GM19438 (cell line): ENCODE measurements around the gene OPRM1.

Experiments
- ATAC-seq: cut with Tn5 transposase; IDR thresholded peaks from one replicate; pipeline ENCODE4 v1.9.1; 2021; ENCODE audit warnings: low read depth; ENCODE audit not compliant: unreplicated experiment

OPRM1 gene

DNA sequence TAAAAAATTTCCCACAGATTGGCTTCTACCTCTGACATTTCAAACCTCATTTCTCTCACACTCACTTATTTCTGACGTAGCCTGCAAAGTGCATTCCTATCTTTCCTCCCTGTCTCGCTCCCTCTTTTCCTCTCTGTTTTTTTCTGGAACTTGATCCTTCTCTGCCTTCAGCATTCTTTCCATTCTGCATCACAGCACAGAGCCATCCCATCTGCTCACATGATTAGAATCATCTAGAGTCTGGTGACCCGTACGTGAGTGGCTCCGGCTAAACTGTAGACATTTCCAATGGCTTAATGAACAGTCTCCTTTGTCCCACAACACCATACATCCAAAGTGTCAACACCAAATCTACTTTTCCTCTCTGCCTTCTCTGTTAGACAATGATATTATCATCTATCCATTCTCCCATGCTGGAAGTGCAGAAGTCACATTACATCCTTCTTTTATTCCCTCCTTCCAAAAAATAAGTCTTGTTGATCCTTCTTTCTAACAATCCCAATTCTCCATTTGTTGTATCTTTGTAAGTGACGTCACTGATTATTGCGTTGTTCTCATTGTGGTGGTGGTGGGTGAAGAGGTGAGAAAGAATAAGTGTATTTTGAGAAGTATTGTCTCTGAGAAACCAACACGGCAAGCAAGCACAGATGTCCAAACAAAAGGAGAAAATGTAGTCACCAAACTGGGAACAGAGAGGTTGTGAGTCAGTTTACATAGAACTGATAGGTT, 41.6 kb downstream of the OPRM1 start:
- ATAC-seq: no peak

DNA sequence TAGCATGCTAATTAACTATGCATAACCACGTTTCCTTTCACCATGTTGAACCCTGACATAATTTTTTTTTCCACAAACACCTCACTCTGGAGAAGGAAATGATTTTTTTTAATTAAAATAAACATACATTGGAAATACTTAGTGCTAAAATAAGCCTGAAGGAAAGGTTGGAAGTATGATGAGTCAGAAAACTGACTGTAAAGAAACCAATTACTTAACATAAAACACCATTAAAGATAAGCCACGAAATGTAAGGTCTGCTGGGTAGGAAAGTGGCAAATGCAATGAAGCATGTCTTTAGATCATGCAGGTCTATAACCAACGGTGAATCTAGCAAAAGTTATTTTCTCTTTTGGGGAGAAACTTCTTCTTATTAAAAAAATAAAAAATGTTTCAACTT, 47.5 kb downstream of the OPRM1 start:
- ATAC-seq: no peak

DNA sequence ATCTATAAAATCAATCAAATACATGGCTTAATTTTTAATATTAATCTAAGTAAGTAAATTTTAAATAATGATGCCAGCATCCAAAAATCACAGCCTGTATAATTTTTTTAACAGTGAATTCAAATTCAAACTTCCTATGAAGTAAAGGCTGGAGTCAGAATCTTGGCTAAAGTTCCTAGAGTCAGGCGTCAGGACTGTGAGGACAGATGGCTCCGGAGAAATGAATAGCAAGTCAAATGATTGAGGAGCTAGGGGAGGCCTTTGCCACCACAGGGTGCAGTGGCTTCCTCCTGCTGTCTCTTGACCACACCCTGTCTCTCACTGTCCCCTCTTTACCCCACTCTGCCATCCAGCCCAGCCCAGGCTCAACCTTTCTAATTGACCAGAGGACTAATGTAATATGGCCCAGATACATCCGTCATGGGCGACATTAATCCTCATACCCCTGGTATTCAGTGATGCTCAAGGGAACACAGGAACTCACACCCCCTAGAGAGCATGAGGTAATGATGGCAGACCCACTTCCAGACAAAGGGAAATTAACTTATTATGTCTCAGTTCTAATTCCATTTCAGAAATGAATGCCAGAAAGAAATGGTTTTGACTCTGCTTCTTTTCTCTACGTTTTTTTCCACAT, 53.4 kb downstream of the OPRM1 start:
- ATAC-seq: no peak

DNA sequence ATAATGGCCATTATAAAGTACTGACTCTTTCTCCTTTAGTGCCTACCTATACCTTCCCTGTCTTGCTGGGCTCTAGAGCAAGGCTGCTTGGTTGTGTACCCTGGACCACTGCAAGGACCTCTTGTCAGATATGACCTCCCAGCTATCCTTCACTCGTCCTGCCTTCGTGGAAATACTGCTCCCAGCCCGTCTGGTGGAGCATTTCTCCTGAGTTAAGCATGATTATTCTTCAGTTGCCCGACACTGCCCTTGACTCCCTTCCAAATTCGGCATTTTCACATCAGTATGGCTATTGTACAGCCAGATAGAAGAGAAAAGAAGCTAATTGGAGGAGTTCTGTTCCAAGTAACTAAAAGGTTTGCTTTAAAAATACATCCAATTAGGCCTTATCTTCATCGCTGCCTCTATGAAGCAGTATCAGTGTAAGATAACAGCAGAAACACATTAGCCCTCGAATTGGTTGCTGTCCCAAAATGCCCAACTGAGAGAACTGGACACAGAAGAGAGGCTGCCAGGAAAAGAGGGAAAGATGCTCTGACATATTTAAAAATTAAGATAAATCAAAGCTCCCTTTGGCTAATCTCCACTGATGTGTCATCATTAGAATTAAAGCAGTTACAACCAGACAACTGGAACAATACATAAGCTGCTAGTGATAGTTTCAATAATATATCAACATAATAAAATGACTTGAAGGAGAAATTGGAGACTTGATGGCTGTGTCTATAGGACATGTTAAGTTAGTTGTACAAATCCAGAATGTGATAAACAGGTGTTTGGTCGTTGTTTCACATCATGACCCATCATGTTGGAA, 54.4 kb downstream of the OPRM1 start:
- ATAC-seq: no peak

DNA sequence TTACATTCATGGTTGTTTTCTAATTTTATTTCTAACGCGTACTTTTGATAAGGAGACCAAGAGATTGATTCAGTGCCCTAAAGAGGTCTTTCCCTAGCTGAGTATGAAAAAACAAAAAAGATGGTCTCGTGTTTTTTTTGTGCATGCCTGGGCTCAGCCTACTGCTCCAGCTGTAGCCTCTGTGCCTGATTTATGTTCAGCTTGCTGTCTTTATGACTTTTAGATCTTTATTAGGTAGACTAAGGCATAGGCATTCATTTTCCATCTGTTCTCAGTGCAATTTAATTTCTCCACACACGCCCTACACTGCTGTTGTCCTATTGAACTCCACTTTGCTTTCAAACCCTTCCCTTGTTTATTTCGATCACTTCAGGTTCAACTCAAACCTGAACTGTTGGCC, 56.5 kb downstream of the OPRM1 start:
- no peak for ATAC-seq

DNA sequence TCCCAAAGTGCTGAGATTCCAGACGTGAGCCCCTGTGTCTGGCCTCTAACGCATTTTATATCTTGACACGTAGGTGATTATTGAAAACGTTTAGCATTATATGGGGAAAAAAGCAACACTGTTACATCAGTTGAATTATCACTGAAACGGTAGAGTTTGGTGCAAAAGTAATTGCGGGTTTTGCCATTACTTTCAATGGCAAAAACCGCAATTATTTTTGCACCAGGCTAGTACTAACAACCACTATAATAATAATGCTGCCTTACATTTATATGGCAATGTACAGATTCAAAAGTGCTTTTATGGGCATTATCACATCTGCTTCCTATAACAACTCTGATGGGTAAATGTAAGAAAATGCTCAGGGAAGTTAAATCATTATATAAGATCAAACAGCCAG, 57.3 kb downstream of the OPRM1 start:
- no peak for ATAC-seq

DNA sequence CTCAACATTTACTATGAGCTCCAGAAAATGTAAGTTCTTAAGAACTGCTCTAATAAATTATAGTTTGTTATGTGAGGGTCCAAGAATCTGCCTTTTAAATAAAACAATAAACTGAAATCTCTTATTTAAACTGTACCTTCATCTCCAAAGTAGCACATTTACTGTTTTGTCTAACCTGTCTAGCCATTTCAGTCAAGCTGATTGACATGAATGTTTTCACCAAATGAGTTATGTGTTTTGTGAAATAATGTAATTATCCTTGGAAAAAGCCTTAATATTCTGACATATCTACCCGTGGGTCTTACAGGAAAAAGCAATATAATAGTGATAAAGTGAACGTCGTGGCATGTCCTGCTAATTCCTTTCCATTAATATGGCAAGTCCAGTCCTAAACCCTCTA, 57.8 kb downstream of the OPRM1 start:
- no peak for ATAC-seq

DNA sequence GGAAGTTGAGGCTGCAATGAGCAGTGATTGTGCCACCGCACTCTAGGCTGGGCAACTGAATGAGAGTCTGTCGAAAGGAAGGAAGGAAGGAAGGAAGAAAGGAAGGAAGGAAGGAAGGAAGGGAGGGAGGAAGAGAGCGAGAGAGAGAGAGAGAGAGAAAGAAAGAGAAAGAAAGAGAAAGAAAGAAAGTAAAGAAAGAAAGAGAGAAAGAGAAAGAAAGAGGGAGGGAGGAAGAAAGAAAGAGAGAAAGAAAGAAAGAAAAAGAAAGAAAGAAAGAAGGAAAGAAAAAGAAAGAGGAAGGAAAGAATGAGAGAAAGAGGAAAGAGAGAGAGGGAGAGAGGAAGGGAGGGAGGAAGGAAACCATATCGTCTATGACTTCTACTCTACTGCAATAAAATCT, 60.2 kb downstream of the OPRM1 start:
- no peak for ATAC-seq

DNA sequence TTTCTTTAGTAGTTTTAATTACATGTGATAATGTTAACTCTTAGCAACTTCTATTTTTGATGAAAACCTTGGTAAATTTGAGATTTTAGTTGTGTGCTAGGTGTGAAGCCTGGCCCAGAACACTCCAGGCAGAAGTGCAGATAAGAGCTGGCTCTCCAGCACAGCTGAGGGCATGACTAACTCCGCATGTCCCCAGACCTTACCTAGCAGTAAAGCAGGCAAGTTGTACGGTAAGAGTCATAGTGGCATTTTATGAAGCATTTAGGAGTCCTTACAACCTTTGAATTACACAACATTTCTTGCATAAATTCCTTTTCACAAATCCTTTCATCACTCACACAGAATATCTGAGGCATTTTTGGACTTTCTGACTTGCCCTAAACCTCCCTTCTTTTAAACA, 67.2 kb downstream of the OPRM1 start:
- ATAC-seq: no peak

DNA sequence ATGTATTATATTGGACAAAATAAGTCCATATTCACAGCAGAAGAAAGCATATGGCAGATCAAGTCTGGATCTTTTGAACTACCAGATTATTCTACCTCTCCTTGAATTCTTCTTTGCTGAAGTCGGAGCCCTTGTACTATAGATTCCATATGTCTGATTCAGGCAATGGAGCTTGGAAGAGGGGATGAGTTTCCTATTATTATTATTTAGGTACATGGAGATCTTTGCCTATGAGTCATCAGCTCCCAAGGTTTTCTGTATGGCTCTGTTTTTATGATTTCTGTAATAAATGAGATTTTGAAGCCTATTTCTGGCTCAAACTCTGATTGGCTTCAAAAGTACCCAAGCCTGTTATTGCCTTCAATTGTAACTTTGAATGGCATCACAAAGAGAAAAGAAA, 72.0 kb downstream of the OPRM1 start:
- no peak for ATAC-seq

DNA sequence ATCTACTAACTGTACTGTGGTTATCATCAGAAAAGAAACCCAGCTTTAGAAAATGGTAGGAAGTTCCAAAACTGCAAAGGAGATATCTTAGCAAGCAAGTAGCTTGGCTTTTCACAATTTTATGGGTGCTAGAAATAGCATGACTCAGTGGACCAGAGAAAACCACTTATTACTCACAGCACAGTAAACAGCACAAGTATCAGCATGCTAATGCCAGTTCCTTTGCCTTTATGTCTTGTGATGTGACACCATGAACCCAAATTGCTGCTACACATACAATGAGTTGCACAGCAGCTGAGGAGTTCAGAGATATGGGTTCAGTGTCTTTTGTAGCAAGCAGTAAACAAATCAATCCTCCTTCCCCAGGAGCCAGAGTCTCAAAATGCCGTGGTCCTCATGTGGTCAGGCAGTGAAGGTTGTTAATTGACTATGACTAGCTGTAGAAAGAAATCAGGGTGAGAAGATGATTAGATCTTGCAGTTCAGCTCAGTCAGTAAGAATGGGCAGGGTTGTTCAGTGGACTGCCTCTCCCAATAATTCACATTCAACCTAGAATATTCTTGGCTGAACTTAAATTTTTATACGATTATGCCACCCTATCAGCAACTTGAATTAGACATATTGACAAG, 73.3 kb downstream of the OPRM1 start:
- ATAC-seq: no peak

DNA sequence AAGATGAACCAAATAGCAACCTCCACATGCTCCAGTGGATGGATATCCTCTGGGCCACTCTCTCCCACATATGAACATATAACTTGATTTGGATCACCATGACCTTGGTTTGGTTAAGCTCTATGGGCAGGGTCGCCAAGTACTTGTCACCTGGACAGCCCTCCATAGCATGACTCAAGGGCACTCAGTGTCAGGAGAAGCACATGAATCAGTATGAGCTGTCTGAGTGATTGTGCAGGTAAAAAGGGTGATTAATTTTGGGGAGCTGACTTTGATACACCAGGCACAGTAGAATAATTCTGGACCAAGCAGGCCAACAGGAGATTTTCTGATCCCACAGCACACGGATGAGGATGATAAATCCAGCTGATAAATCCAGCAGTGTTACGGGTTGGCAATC, 74.4 kb downstream of the OPRM1 start:
- ATAC-seq: no peak

DNA sequence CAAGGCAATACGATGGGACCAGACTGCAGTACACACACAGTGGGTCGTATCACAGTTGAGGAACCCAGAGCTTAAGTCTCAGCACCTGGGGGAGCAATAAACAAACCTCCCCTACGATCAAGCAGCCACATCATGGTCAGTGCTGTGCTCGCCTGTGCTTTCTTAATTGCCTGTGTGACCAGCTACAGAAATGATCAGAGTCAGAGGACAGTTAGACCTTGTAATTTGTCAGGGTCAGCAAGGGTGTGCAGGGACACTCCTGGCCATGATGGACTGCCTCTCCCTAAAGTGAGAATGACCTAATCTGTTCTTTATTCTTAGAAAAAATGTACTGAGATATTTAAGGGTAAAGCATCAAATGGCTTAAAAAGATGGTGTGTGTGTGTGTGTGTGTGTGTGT, 78.4 kb downstream of the OPRM1 start:
- no peak for ATAC-seq

DNA sequence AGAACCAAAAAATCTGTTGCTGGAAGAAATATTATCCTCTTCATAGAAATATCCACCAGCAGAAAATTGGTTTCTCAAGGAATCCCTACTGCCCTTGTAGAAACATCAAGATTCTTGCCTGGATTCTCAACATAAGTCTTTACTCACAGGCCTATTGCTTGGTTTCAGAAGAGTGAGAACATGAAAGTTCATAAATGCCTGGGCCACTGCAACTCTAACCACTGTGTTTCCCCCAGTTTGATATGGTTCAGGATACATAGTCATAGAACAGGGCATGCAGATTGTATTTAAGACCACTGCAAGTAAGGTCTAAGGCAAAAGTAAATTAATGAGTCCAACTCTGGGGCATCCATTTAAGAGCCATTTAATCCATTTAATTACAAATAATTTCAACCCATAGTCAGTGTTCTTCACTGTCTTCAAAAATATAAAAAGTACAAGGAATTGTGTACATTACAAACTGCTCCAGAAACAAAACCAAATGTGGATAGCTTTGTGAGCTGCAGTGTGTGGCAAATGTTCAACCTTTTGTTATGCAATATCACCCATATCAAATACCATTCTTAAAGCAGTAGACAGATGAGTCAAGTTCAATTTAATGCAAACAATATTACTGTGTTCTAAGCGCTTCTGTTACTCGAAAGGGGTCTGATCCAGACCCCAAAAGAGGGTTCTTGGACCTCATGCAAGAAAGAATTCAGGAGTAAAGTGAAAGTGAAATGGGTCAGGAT, 83.3 kb downstream of the OPRM1 start:
- no peak for ATAC-seq

DNA sequence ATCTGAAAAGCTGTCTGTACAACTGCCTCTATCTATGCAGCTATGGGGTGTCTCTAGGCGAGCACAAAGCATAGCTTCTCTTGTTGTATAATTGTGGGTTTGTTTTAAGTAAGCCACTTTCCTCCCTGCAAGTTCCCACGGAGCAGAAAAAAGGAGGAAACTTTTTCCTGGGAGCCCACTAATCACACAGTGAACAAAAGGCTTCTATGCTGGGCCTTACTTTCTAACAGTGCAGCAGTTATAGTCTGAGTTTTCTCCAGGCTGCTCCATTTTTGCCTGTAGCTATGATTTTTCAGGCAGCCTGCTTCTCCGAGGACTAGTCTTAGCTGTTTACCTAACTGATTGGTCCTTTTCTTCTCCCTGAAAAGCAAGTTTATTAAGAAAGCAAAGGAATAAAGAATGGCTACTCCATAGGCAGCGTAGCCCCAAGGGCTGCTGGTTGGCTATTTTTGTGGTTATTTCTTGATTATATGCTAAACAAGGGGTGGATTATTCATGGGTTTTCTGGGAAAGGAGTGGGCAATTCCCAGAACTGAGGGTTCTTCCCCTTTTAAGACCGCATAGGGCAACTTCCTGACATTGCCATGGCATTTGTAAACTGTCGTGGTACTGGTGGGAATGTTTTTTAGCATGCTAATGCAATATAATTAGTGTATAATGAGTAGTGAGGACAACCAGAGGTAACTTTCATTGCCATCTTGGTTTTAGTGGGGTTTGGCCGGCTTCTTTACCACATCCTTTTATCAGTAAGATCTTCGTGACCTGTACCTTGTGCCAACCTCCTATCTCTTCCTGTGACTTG, 84.3 kb downstream of the OPRM1 start:
- no peak for ATAC-seq

DNA sequence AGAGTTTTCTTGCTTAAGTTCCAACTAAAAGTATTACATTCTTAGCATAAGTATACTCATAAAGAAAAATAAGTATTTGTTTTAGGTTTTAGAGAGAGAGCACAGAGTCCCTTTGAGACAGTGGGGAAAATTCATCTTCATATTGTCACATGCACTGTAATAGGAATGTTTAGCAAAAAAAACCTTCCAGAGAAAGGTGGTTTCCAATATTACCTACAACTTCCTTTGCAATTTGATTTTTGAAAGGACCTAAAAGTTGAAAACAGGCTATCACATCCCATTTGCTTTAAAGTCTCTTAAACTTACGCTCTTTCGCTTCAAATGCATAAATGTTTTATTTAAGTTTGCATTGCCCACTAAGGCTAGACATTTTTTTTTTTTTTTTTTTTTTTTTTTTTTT, 86.4 kb downstream of the OPRM1 start:
- no peak for ATAC-seq

DNA sequence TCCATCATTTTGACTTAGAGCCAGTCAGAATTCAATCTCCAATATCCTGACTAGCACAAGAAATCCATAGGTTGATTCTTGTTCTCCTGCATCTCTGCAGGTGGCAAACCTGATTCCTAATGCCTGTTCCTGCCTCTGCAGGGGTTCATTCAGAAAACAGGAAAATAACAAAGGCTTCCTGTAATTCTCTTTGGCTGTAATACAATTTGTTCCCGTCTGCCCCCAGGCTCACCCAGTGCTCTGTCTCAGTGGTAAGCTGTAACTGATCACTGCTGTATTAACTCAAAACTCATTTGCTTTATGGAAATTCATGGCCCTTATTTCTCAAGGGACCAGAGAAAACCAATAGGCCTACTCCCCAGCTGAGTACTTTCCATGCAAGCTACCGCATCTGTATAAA, 88.6 kb downstream of the OPRM1 start:
- ATAC-seq: no peak

DNA sequence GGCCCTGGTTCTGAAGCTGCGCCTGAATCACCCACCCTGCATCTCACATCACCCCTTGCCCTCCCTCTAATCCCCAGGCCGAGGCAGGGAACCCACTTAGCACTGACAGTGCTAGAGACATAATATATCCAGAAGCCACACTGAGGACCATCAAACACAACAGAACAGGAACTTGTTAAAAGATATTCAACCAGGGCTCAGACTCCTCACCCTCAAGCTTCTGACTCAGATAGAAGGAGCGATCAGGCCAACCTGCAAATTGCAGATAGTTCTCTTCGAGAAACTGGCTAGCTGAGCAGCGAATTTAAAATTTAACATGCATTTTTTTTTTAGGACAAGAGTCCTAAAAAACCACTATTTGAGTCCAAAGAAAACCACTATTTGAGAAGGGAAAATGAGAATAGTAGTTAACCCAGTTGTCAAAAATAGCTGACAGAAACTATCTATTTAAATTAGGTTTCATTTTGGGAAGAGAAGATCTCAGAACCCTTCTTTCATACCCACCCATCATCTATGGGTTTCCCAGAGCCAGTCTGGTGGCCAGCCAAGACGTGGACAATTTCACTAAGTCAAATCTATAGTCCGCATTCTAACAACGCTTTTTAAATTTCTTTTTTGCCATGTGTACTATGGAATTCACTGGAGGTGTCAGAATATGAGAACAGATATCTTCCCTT, 95.6 kb downstream of the OPRM1 start:
- no peak for ATAC-seq

DNA sequence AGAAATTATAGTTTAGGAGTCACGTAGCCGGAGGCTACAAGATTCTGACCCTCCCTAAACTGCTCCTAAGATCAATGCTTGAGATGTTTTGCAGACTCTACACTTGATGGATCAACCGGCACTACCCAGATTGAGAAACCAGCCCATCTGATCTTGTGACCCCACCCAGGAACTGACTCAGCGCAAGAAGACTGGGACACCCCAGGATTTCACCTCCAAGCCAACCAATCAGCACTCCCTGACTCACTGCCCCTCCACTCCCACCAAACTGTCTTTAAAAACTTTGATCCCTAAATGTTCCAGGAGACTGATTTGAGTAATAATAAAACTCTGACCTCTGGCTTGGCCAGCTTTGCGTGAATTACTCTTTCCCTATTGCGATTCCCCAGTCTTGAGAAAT, 99.8 kb downstream of the OPRM1 start:
- no peak for ATAC-seq
